Endothelial cell of umbilical vein (primary cell): ENCODE data around the gene TM4SF18.

Experiments
- EZH2 ChIP-seq: IDR thresholded peaks from 2 replicates; pipeline ENCODE4 v1.6.1; 2012; ENCODE audit warnings: borderline replicate concordance, low read depth, mild to moderate bottlenecking, moderate library complexity, low read length, inconsistent platforms; ENCODE audit not compliant: severe bottlenecking
- GATA2 ChIP-seq: IDR thresholded peaks from 2 replicates; pipeline ENCODE4 v1.7.0; 2011; ENCODE audit warnings: low read depth, mild to moderate bottlenecking, moderate library complexity, mixed read lengths, low read length; ENCODE audit not compliant: insufficient read length, insufficient read depth
- POLR2A ChIP-seq: IDR thresholded peaks from 2 replicates; pipeline ENCODE4 v1.6.1; 2012; ENCODE audit warnings: low read depth, mild to moderate bottlenecking, control low read depth, low read length
- POLR2AphosphoS5 ChIP-seq: IDR thresholded peaks from 2 replicates; pipeline ENCODE4 v1.6.1; 2012; ENCODE audit warnings: low read depth, mild to moderate bottlenecking, control low read depth, low read length, moderate library complexity; ENCODE audit not compliant: insufficient read depth
- TF ChIP-seq, protein P1 (sequence below), 2 donors: IDR thresholded peaks; 1 replicate in 1 of 2; 2 replicates in 1 of 2; pipeline ENCODE4 v1.5.1; 2011; ENCODE audit warnings: low read length in 2 of 2, mild to moderate bottlenecking in 2 of 2, moderate library complexity in 2 of 2, control low read depth in 1 of 2, inconsistent platforms in 1 of 2, low read depth in 1 of 2; ENCODE audit not compliant: insufficient read depth in 1 of 2; ENCODE audit errors: extremely low read depth in 1 of 2

- TF ChIP-seq POLR2AphosphoS5: no peak
- TF ChIP-seq, protein P1, sequence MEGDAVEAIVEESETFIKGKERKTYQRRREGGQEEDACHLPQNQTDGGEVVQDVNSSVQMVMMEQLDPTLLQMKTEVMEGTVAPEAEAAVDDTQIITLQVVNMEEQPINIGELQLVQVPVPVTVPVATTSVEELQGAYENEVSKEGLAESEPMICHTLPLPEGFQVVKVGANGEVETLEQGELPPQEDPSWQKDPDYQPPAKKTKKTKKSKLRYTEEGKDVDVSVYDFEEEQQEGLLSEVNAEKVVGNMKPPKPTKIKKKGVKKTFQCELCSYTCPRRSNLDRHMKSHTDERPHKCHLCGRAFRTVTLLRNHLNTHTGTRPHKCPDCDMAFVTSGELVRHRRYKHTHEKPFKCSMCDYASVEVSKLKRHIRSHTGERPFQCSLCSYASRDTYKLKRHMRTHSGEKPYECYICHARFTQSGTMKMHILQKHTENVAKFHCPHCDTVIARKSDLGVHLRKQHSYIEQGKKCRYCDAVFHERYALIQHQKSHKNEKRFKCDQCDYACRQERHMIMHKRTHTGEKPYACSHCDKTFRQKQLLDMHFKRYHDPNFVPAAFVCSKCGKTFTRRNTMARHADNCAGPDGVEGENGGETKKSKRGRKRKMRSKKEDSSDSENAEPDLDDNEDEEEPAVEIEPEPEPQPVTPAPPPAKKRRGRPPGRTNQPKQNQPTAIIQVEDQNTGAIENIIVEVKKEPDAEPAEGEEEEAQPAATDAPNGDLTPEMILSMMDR (IDR thresholded peaks at IDR 0.05; ENCODE audit: extremely low read depth in 1 of 2, insufficient read depth in 1 of 2, low read depth in 1 of 2, low read length in 2 of 2): no peak
- TF ChIP-seq EZH2: no peak
- TF ChIP-seq POLR2A: no peak
- no peak for TF ChIP-seq GATA2
Measured at GRCh38 chr3:149321136-149321535, 12.3 kb downstream of the TM4SF18 start.
